Breast epithelium (tissue), 4 donors: ENCODE data around the gene GET4. TPM values are rescaled to one million over a fixed set of nuclear protein-coding genes. Genes with fewer than 3 reads are reported as not detected.

Source experiments
- DNase-seq, 2 donors: peaks; one replicate each; pipeline ENCODE4 v3.0.0-alpha.2; 2019; ENCODE audit warnings: low spot score in 2 of 2
- H3K27ac ChIP-seq, 2 donors: fragments of 200-600 bp; sonication (generic) in 1 of 2; one replicate each; pipeline ENCODE4 v1.5.1; 2016 to 2019; ENCODE audit warnings: mild to moderate bottlenecking in 1 of 2
- H3K27me3 ChIP-seq, 2 donors: fragments of 200-600 bp; sonication (generic) in 1 of 2; one replicate each; pipeline versions ENCODE4 v1.5.1 to v1.6.0; 2017 to 2019; ENCODE audit warnings: control low read depth in 1 of 2, mild to moderate bottlenecking in 1 of 2
- H3K36me3 ChIP-seq: fragments of 200-600 bp; one replicate; pipeline ENCODE4 v1.5.1; 2019
- H3K4me1 ChIP-seq, 2 donors: fragments of 200-600 bp; sonication (generic); one replicate each; pipeline ENCODE4 v1.5.1; 2016 to 2019; ENCODE audit warnings: control low read depth in 1 of 2
- H3K4me3 ChIP-seq, 3 donors: fragments of 200-600 bp; sonication (generic); 1 replicate in 2 of 3; 2 replicates in 1 of 3; pipeline ENCODE4 v1.5.1; 2016 to 2019; ENCODE audit warnings: mild to moderate bottlenecking in 3 of 3, moderate library complexity in 2 of 3
- H3K9me3 ChIP-seq, 2 donors: fragments of 200-600 bp; sonication (generic) in 1 of 2; one replicate each; pipeline ENCODE4 v1.5.1; 2016 to 2019; ENCODE audit warnings: control low read depth in 1 of 2
- CTCF ChIP-seq, 3 donors: fragments of 450-650 bp; IDR thresholded peaks; one replicate each; pipeline ENCODE4 v1.5.1; 2016 to 2017; ENCODE audit warnings: antibody characterized with exemption in 3 of 3, mild to moderate bottlenecking in 3 of 3, moderate library complexity in 3 of 3
- POLR2A ChIP-seq: fragments of 450-650 bp; IDR thresholded peaks from one replicate; pipeline ENCODE4 v1.6.1; 2016; ENCODE audit warnings: antibody characterized with exemption, mild to moderate bottlenecking, moderate library complexity
- POLR2AphosphoS5 ChIP-seq, 3 donors: sonication (generic); formaldehyde crosslinking; IDR thresholded peaks; one replicate each; pipeline ENCODE4 v1.6.1; 2017; ENCODE audit warnings: antibody characterized with exemption in 3 of 3
- intact Hi-C: fragments of 100-400 bp; cut with DNase I; formaldehyde crosslinking; loops from one replicate; pipeline ENCODE4 v1.15.1; 2023; ENCODE audit warnings: low total_unique reads
- total RNA-seq, 3 donors: library from RNA; depleted of rRNA; stranded (reverse); fragments of >200 nt; gene quantifications; one replicate each; pipeline ENCODE4 v1.1.0, GENCODE V29; 2016

GET4 gene
- total RNA-seq, 3 donors from 2014 or later: 23.7 to 33.4 (median 29.5) TPM

- no peak for DNase-seq
- peaks cover 11% of the 10 kb centered on the region for H3K36me3 ChIP-seq
- H3K4me1 ChIP-seq: no peaks in the 10 kb centered on the region
Measured at GRCh38 chr7:891805-892204, 15.5 kb downstream of the GET4 start.

GRCh38 chr7:892648-893593, 16.6 kb downstream of the GET4 start:
- no peak for DNase-seq
- H3K27me3 ChIP-seq: no peaks in the 10 kb centered on the region
- intact Hi-C loops: no loop called here
- H3K4me3 ChIP-seq: no peak overlapping the region
- H3K4me1 ChIP-seq: no peaks in the 10 kb centered on the region
- TF ChIP-seq CTCF (IDR thresholded peaks at IDR 0.05): no peak
- TF ChIP-seq POLR2A: no peak
- no peak for TF ChIP-seq POLR2AphosphoS5 (IDR thresholded peaks at IDR 0.05)
- no peak overlapping the region for H3K27ac ChIP-seq
- H3K9me3 ChIP-seq: no peaks in the 10 kb centered on the region
- peaks cover 11% of the 10 kb centered on the region for H3K36me3 ChIP-seq

More at GRCh38 chr7:891805-892204, 15.5 kb downstream of the GET4 start:
- Histone ChIP-seq H3K9me3 (no peaks in the 10 kb centered on the region), H3K27me3 (no peaks in the 10 kb centered on the region), H3K27ac (no peak overlapping the region), H3K4me3 (no peak overlapping the region)
- TF ChIP-seq POLR2AphosphoS5 (IDR thresholded peaks at IDR 0.05): no peak
- TF ChIP-seq POLR2A: no peak
- no peak for TF ChIP-seq CTCF (IDR thresholded peaks at IDR 0.05)
- intact Hi-C loops: no loop called here

GRCh38 chr7:893686-894085, 17.3 kb downstream of the GET4 start:
- DNase-seq: no peak
- Histone ChIP-seq H3K4me3 (no peak overlapping the region), H3K27ac (no peak overlapping the region), H3K36me3 (peaks cover 11% of the 10 kb centered on the region), H3K4me1 (no peaks in the 10 kb centered on the region), H3K9me3 (no peaks in the 10 kb centered on the region), H3K27me3 (no peaks in the 10 kb centered on the region)
- TF ChIP-seq POLR2AphosphoS5 (IDR thresholded peaks at IDR 0.05) (no peak), POLR2A (no peak), CTCF (IDR thresholded peaks at IDR 0.05) (no peak)
- intact Hi-C loops: no loop called here

- intact Hi-C loops: no loop called here
Measured at GRCh38 chr7:894164-894867, 18.0 kb downstream of the GET4 start.

More at GRCh38 chr7:894164-894867, 18.0 kb downstream of the GET4 start:
- Histone ChIP-seq H3K27ac (no peak overlapping the region), H3K36me3 (peaks cover 11% of the 10 kb centered on the region), H3K4me1 (no peaks in the 10 kb centered on the region), H3K9me3 (no peaks in the 10 kb centered on the region), H3K27me3 (no peaks in the 10 kb centered on the region), H3K4me3 (no peak overlapping the region)
- no peak for TF ChIP-seq CTCF (IDR thresholded peaks at IDR 0.05)
- no peak for TF ChIP-seq POLR2AphosphoS5 (IDR thresholded peaks at IDR 0.05)
- no peak for TF ChIP-seq POLR2A
- DNase-seq: no peak
